Measurements from ENCODE around the gene MAP3K5. TPM values are rescaled to one million over a fixed set of nuclear protein-coding genes. Genes with fewer than 3 reads are reported as not detected.

Gene MAP3K5
- total and polyA plus RNA-seq, 9 of the 15 experiments (the other 6 are each of a cell fraction or from before 2014, with no cell fraction given): 2.2 to 13.0 (median 9.9) TPM

DNA sequence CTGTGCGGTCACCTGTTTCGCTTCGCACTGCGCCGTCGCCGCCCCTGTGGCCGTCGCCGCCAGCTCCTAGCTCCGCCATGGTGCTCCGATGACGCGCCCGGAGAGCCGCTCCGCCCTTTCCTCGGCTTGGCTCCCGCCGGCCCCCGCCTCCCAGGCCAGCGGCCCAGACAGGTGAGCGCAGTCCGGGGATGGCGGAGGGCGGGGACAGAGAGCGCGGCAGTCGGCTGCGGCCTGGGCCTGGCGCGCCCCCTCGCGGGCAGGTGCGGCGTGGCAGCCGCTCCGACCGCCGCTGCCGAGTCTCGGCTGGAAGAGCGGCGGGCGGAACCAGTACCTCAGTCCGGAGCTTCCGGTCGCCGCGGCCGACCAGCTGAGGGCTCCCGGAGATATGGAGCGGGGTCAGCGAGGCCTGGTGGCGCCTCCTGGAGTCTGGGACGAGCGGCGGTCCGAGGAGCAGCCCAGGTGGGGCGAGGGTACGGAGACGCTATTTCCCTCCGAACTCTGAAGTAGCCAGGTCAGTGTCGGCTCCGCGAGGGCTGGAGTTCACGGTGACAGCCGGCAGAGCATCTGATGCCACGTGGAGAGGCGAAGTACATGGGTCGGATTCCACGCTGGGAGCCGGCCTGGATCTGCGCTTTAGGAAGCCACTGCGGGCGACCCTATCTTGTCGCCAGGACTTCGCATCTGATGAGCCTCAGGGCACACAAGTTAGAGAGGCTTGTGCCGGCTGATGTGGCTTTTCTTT lies 241.8 kb downstream of the MAP3K5 start, which contains the start of gene MAP7 (continued):
- TF ChIP-seq, protein P1, sequence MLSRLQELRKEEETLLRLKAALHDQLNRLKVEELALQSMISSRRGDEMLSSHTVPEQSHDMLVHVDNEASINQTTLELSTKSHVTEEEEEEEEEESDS (CRISPR knock-in tag; IDR thresholded peaks at IDR 0.05): no peak
- no peak for TF ChIP-seq ZNF699 (CRISPR knock-in tag; IDR thresholded peaks at IDR 0.05; ENCODE audit: insufficient replicate concordance)
- no peak for TF ChIP-seq ZSCAN32 (CRISPR knock-in tag; IDR thresholded peaks at IDR 0.05)
- TF ChIP-seq ZNF57 (CRISPR knock-in tag; IDR thresholded peaks at IDR 0.05): no peak
- TF ChIP-seq FUS (optimal IDR thresholded peaks at IDR 0.05; ENCODE audit: low read depth, low read length): peak; percentile 84
- no peak for TF ChIP-seq CCNT2 (IDR thresholded peaks at IDR 0.05; ENCODE audit: borderline replicate concordance, extremely low read depth, insufficient read length, low read depth, low read length)
- TF ChIP-seq CEBPB (tag; IDR thresholded peaks at IDR 0.05): no peak
- no peak for TF ChIP-seq PTRF (tag; IDR thresholded peaks at IDR 0.05)
- peak; percentile 86 for TF ChIP-seq GABPA (tag; conservative IDR thresholded peaks at IDR 0.05; ENCODE audit: low read depth)
- TF ChIP-seq PHTF2 (CRISPR knock-in tag; IDR thresholded peaks at IDR 0.05): no peak
- TF ChIP-seq ZNF184 (CRISPR knock-in tag; IDR thresholded peaks at IDR 0.05): no peak
- TF ChIP-seq, protein P2, sequence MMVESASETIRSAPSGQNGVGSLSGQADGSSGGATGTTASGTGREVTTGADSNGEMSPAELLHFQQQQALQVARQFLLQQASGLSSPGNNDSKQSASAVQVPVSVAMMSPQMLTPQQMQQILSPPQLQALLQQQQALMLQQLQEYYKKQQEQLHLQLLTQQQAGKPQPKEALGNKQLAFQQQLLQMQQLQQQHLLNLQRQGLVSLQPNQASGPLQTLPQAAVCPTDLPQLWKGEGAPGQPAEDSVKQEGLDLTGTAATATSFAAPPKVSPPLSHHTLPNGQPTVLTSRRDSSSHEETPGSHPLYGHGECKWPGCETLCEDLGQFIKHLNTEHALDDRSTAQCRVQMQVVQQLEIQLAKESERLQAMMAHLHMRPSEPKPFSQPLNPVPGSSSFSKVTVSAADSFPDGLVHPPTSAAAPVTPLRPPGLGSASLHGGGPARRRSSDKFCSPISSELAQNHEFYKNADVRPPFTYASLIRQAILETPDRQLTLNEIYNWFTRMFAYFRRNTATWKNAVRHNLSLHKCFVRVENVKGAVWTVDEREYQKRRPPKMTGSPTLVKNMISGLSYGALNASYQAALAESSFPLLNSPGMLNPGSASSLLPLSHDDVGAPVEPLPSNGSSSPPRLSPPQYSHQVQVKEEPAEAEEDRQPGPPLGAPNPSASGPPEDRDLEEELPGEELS (CRISPR knock-in tag; IDR thresholded peaks at IDR 0.05; ENCODE audit: borderline replicate concordance): no peak
- no peak for TF ChIP-seq RFX5 (IDR thresholded peaks at IDR 0.05; ENCODE audit: low read depth, low read length)
- TF ChIP-seq SMARCE1 (IDR thresholded peaks at IDR 0.05): no peak
- TF ChIP-seq, protein P3, sequence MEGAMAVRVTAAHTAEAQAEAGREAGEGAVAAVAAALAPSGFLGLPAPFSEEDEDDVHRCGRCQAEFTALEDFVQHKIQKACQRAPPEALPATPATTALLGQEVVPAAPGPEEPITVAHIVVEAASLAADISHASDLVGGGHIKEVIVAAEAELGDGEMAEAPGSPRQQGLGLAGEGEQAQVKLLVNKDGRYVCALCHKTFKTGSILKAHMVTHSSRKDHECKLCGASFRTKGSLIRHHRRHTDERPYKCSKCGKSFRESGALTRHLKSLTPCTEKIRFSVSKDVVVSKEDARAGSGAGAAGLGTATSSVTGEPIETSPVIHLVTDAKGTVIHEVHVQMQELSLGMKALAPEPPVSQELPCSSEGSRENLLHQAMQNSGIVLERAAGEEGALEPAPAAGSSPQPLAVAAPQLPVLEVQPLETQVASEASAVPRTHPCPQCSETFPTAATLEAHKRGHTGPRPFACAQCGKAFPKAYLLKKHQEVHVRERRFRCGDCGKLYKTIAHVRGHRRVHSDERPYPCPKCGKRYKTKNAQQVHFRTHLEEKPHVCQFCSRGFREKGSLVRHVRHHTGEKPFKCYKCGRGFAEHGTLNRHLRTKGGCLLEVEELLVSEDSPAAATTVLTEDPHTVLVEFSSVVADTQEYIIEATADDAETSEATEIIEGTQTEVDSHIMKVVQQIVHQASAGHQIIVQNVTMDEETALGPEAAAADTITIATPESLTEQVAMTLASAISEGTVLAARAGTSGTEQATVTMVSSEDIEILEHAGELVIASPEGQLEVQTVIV (CRISPR knock-in tag; IDR thresholded peaks at IDR 0.05; ENCODE audit: borderline replicate concordance): no peak
- TF ChIP-seq PHF8 (IDR thresholded peaks at IDR 0.05; ENCODE audit: borderline replicate concordance, low read length): peak; percentile 65; the same call in 1 of the 2 replicates
- TF ChIP-seq POLR2H (tag; IDR thresholded peaks at IDR 0.05; ENCODE audit: low read depth): no peak
- 0 out of 2 replicates have a peak, but pooled peaks have one; percentile 7 for TF ChIP-seq KLF16 (IDR thresholded peaks at IDR 0.05)
- TF ChIP-seq ATF1 (CRISPR knock-in tag; IDR thresholded peaks at IDR 0.05): no peak
- peak; percentile 89 for TF ChIP-seq ATF1 (tag; IDR thresholded peaks at IDR 0.05)
- no peak for TF ChIP-seq MCM3 (IDR thresholded peaks at IDR 0.05)
- TF ChIP-seq ERF (CRISPR knock-in tag; IDR thresholded peaks at IDR 0.05): no peak
- peak; percentile 81; the same call in 1 of the 2 replicates for TF ChIP-seq MTA3 (IDR thresholded peaks at IDR 0.05; ENCODE audit: borderline replicate concordance)
- TF ChIP-seq KDM5B (IDR thresholded peaks at IDR 0.05; ENCODE audit: insufficient replicate concordance, low read depth, low read length): peak; percentile 59
- no peak for TF ChIP-seq ZNF41 (CRISPR knock-in tag; conservative IDR thresholded peaks at IDR 0.05)
- TF ChIP-seq ZNF212 (CRISPR knock-in tag; IDR thresholded peaks at IDR 0.05): no peak
